Fibroblast of lung (primary cell): ENCODE results near the gene FNTB.

ENCODE experiments used
- CTCF ChIP-seq, 2 donors: IDR thresholded peaks in 1 of 2; conservative IDR thresholded peaks in 1 of 2; 1 replicate in 1 of 2; 2 replicates in 1 of 2; pipeline ENCODE4 v1.5.1; 2011 to 2012; ENCODE audit warnings: low read length in 2 of 2, control low read depth in 1 of 2, inconsistent platforms in 1 of 2, low read depth in 1 of 2, mild to moderate bottlenecking in 1 of 2
- EZH2 ChIP-seq: IDR thresholded peaks from 2 replicates; pipeline ENCODE4 v1.5.1; 2012; ENCODE audit warnings: low read length, control low read depth, mild to moderate bottlenecking; ENCODE audit errors: missing control alignments

GRCh38 chr14:64944041-64944440 is 42.7 kb upstream of the FNTB start:
- TF ChIP-seq EZH2 (no peak), CTCF (conservative IDR thresholded peaks at IDR 0.05 in 1 of 2, IDR thresholded peaks at IDR 0.05 in 1 of 2; ENCODE audit: low read depth in 1 of 2, low read length in 2 of 2) (no peak)
